ENCODE results near the gene HTR3A.

HTR3A gene

GRCh38 chr11:114010931-114011330 lies 36.0 kb downstream of the HTR3A start:
- Histone ChIP-seq H3K9ac (no peak overlapping the region), H2AFZ (ENCODE audit: low read depth) (no peak overlapping the region), H3K36me3 (ENCODE audit: insufficient read depth) (no peaks in the 10 kb centered on the region), H3K27me3 (ENCODE audit: insufficient read depth, low read depth) (no peaks in the 10 kb centered on the region), H3K27ac (no peak overlapping the region), H3K4me2 (no peak overlapping the region), H3K79me2 (ENCODE audit: insufficient read depth, low read depth) (no peaks in the 10 kb centered on the region), H3K4me1 (ENCODE audit: low read depth, poor library complexity, severe bottlenecking) (no peaks in the 10 kb centered on the region), H3K4me3 (IDR thresholded peaks at IDR 0.05; ENCODE audit: insufficient read depth, low read depth, low read length) (no peak overlapping the region), H4K20me1 (ENCODE audit: insufficient read depth) (no peaks in the 10 kb centered on the region)
- TF ChIP-seq CTCF (conservative IDR thresholded peaks at IDR 0.05; ENCODE audit: low read depth, low read length): no peak

GRCh38 chr11:114011443-114011842 lies 36.5 kb downstream of the HTR3A start:
- H3K4me2 ChIP-seq: no peak overlapping the region
- H3K27me3 ChIP-seq (ENCODE audit: insufficient read depth, low read depth): no peaks in the 10 kb centered on the region
- H3K27ac ChIP-seq: no peak overlapping the region
- H3K79me2 ChIP-seq (ENCODE audit: insufficient read depth, low read depth): no peaks in the 10 kb centered on the region
- H2AFZ ChIP-seq (ENCODE audit: low read depth): no peak overlapping the region
- no peak overlapping the region for H3K9ac ChIP-seq
- TF ChIP-seq CTCF (conservative IDR thresholded peaks at IDR 0.05; ENCODE audit: low read depth, low read length): no peak
- H3K36me3 ChIP-seq (ENCODE audit: insufficient read depth): no peaks in the 10 kb centered on the region
- H3K4me1 ChIP-seq (ENCODE audit: low read depth, poor library complexity, severe bottlenecking): no peaks in the 10 kb centered on the region
- H4K20me1 ChIP-seq (ENCODE audit: insufficient read depth): no peaks in the 10 kb centered on the region
- H3K4me3 ChIP-seq (IDR thresholded peaks at IDR 0.05; ENCODE audit: insufficient read depth, low read depth, low read length): no peak overlapping the region

- H3K36me3 ChIP-seq (ENCODE audit: insufficient read depth): no peaks in the 10 kb centered on the region
Observed at GRCh38 chr11:114015117-114015516, 40.2 kb downstream of the HTR3A start.

GRCh38 chr11:114016986-114017385 lies 42.1 kb downstream of the HTR3A start:
- H3K79me2 ChIP-seq (ENCODE audit: insufficient read depth, low read depth): no peaks in the 10 kb centered on the region
- H4K20me1 ChIP-seq (ENCODE audit: insufficient read depth): no peaks in the 10 kb centered on the region
- H3K36me3 ChIP-seq (ENCODE audit: insufficient read depth): no peaks in the 10 kb centered on the region
- H2AFZ ChIP-seq (ENCODE audit: low read depth): no peak overlapping the region
- H3K4me3 ChIP-seq (IDR thresholded peaks at IDR 0.05; ENCODE audit: insufficient read depth, low read depth, low read length): no peak overlapping the region
- H3K27ac ChIP-seq: no peak overlapping the region
- no peaks in the 10 kb centered on the region for H3K27me3 ChIP-seq (ENCODE audit: insufficient read depth, low read depth)
- H3K4me1 ChIP-seq (ENCODE audit: low read depth, poor library complexity, severe bottlenecking): no peaks in the 10 kb centered on the region
- H3K4me2 ChIP-seq: no peak overlapping the region
- no peak for TF ChIP-seq CTCF (conservative IDR thresholded peaks at IDR 0.05; ENCODE audit: low read depth, low read length)
- H3K9ac ChIP-seq: no peak overlapping the region

More at GRCh38 chr11:114015117-114015516, 40.2 kb downstream of the HTR3A start:
- Histone ChIP-seq H3K4me3 (IDR thresholded peaks at IDR 0.05; ENCODE audit: insufficient read depth, low read depth, low read length) (no peak overlapping the region), H3K4me1 (ENCODE audit: low read depth, poor library complexity, severe bottlenecking) (no peaks in the 10 kb centered on the region), H3K9ac (no peak overlapping the region), H3K79me2 (ENCODE audit: insufficient read depth, low read depth) (no peaks in the 10 kb centered on the region), H3K27me3 (ENCODE audit: insufficient read depth, low read depth) (no peaks in the 10 kb centered on the region), H3K4me2 (no peak overlapping the region), H2AFZ (ENCODE audit: low read depth) (no peak overlapping the region), H3K27ac (no peak overlapping the region), H4K20me1 (ENCODE audit: insufficient read depth) (no peaks in the 10 kb centered on the region)
- TF ChIP-seq CTCF (conservative IDR thresholded peaks at IDR 0.05; ENCODE audit: low read depth, low read length): no peak

Data from KMS-11 (cell line).